IMR-90 (cell line): ENCODE data around the gene DEAF1. TPM values are rescaled to one million over a fixed set of nuclear protein-coding genes. Genes with fewer than 3 reads are reported as not detected.

Experiments
- ATAC-seq: fragments of 200-7000 bp; cut with Tn5 transposase; 2 replicates; pipeline ENCODE4 v1.9.1; 2020; ENCODE audit warnings: low read depth, mild to moderate bottlenecking, moderate library complexity
- BruUV-seq: library from RNA; stranded (reverse); fragments of 400-500 nt; replicated peaks from 2 replicates; lab custom pipeline; 2021; lab: Mats Ljungman, UMichigan
- CTCF ChIA-PET: fragments of 300-600 bp; formaldehyde crosslinking; extraction: SDS; loops from one replicate; lab custom pipeline; 2021; ENCODE audit warnings: antibody characterized with exemption; lab: Yijun Ruan, JAX
- POLR2A ChIA-PET: fragments of 300-600 bp; sonication (Branson Sonifier 250); formaldehyde crosslinking; loops from one replicate; lab custom pipeline; 2022; ENCODE audit warnings: antibody characterized with exemption; ENCODE audit not compliant: unreplicated experiment; lab: Charles Lee
- DNase-seq: peaks from one replicate; pipeline ENCODE4 v3.0.0; 2013
- H2AFZ ChIP-seq: replicated peaks from 2 replicates; pipeline ENCODE3; 2013; ENCODE audit warnings: low read length, mild to moderate bottlenecking; ENCODE audit not compliant: poor library complexity
- H2AK5ac ChIP-seq: 2 replicates; pipeline ENCODE4 v1.6.1; 2013; ENCODE audit warnings: low read depth, low read length, inconsistent platforms
- H2AK9ac ChIP-seq: replicated peaks from 2 replicates; pipeline ENCODE3; 2013; ENCODE audit warnings: mild to moderate bottlenecking, low read depth, low read length, moderate library complexity; ENCODE audit not compliant: poor library complexity
- H2BK120ac ChIP-seq: 2 replicates; pipeline ENCODE4 v1.6.1; 2013; ENCODE audit warnings: low read depth, low read length, inconsistent platforms
- H2BK15ac ChIP-seq: 3 replicates; pipeline ENCODE4 v1.6.1; 2013; ENCODE audit warnings: low read depth, low read length, inconsistent platforms
- H2BK20ac ChIP-seq: 2 replicates; pipeline ENCODE4 v1.6.1; 2013; ENCODE audit warnings: low read depth, mild to moderate bottlenecking, inconsistent platforms, low read length, moderate library complexity
- H2BK5ac ChIP-seq: 2 replicates; pipeline ENCODE4 v1.6.1; 2013; ENCODE audit warnings: mild to moderate bottlenecking, low read depth, low read length, inconsistent platforms; ENCODE audit not compliant: poor library complexity, severe bottlenecking
- H3K14ac ChIP-seq: replicated peaks from 2 replicates; pipeline ENCODE4 v1.6.1; 2013; ENCODE audit warnings: low read depth, low read length, inconsistent platforms
- H3K18ac ChIP-seq: 2 replicates; pipeline ENCODE4 v1.6.1; 2013; ENCODE audit warnings: low read depth, low read length, control low read depth
- H3K23ac ChIP-seq: 2 replicates; pipeline ENCODE4 v1.6.1; 2013; ENCODE audit warnings: low read depth, low read length, inconsistent platforms
- H3K27ac ChIP-seq: 2 replicates; pipeline ENCODE4 v1.5.1; 2013; ENCODE audit warnings: mild to moderate bottlenecking, control low read depth, low read length; ENCODE audit not compliant: insufficient read depth
- H3K27me3 ChIP-seq: 2 replicates; pipeline ENCODE4 v1.6.1; 2013; ENCODE audit warnings: low read length; ENCODE audit not compliant: control insufficient read depth, insufficient read depth
- H3K36me3 ChIP-seq: 2 replicates; pipeline ENCODE4 v1.6.1; 2013; ENCODE audit warnings: low read length, mixed read lengths; ENCODE audit not compliant: control insufficient read depth, insufficient read depth
- H3K4ac ChIP-seq: 2 replicates; pipeline ENCODE4 v1.6.1; 2013; ENCODE audit warnings: low read depth, low read length, inconsistent platforms
- H3K4me1 ChIP-seq: 2 replicates; pipeline ENCODE4 v1.6.1; 2013; ENCODE audit warnings: low read length, mixed read lengths; ENCODE audit not compliant: control insufficient read depth, insufficient read depth
- H3K4me2 ChIP-seq: 2 replicates; pipeline ENCODE4 v1.6.1; 2013; ENCODE audit warnings: low read depth, mild to moderate bottlenecking, control low read depth, low read length, moderate library complexity
- H3K4me3 ChIP-seq: 2 replicates; pipeline ENCODE4 v1.5.1; 2013; ENCODE audit warnings: low read depth, mild to moderate bottlenecking, control low read depth, low read length, moderate library complexity; ENCODE audit not compliant: insufficient read depth
- H3K56ac ChIP-seq: 2 replicates; pipeline ENCODE4 v1.6.1; 2013; ENCODE audit warnings: low read length, inconsistent platforms; ENCODE audit not compliant: insufficient read depth; ENCODE audit errors: extremely low read depth
- H3K79me1 ChIP-seq, 2 experiments: 2 replicates each; pipeline ENCODE4 v1.6.1; 2013; ENCODE audit warnings: low read length in 2 of 2, inconsistent platforms in 1 of 2, low read depth in 1 of 2
- H3K9ac ChIP-seq: 2 replicates; pipeline ENCODE4 v1.6.1; 2013; ENCODE audit warnings: low read depth, low read length, control low read depth
- H3K9me1 ChIP-seq: 2 replicates; pipeline ENCODE4 v1.6.1; 2013; ENCODE audit warnings: low read length, inconsistent platforms; ENCODE audit not compliant: insufficient read depth
- H3K9me3 ChIP-seq: 2 replicates; pipeline ENCODE4 v1.6.1; 2013; ENCODE audit warnings: low read length; ENCODE audit not compliant: control insufficient read depth, insufficient read depth
- H4K20me1 ChIP-seq: 2 replicates; pipeline ENCODE4 v1.6.1; 2013; ENCODE audit warnings: low read length, inconsistent platforms; ENCODE audit not compliant: insufficient read depth
- H4K5ac ChIP-seq: 2 replicates; pipeline ENCODE4 v1.6.1; 2013; ENCODE audit warnings: mild to moderate bottlenecking, low read depth, low read length, control low read depth
- H4K8ac ChIP-seq, 2 experiments: 2 replicates each; pipeline ENCODE4 v1.6.1; 2013; ENCODE audit warnings: low read depth in 2 of 2, low read length in 2 of 2, control low read depth in 1 of 2, inconsistent platforms in 1 of 2
- H4K91ac ChIP-seq: 2 replicates; pipeline ENCODE4 v1.6.1; 2013; ENCODE audit warnings: low read depth, low read length, inconsistent platforms; ENCODE audit not compliant: insufficient read depth
- POLR2A ChIP-seq: IDR thresholded peaks from 2 replicates; pipeline ENCODE4 v1.6.1; 2012; ENCODE audit warnings: mild to moderate bottlenecking, low read depth, low read length
- WGBS, 2 experiments: methylation state at CpG; one replicate each; pipeline versions ENCODE4 v1.1.5 to v1.1.7; 2013; ENCODE audit warnings: missing lambda C conversion rate in 2 of 2; ENCODE audit not compliant: insufficient read length in 1 of 2; ENCODE audit errors: extremely low coverage in 2 of 2; 5-methylcytosine and 5-hydroxymethylcytosine counted together
- dilution Hi-C: fragments of 300-500 bp; cut with HindIII; formaldehyde crosslinking; loops from one replicate; pipeline ENCODE4 v1.14.3; 2018; ENCODE audit warnings: low sequenced_read_pairs; ENCODE audit not compliant: unreplicated experiment
- in situ Hi-C: fragments of 300-500 bp; cut with MboI; formaldehyde crosslinking; loops from 3 replicates; pipeline ENCODE4 v1.14.3; 2019; ENCODE audit warnings: low sequenced_read_pairs, inconsistent platforms, mixed read lengths
- intact Hi-C: fragments of 100-400 bp; cut with micrococcal nuclease; formaldehyde crosslinking; loops from 2 replicates; pipeline ENCODE4 v1.10.0; 2022
- polyA plus RNA-seq, 3 experiments: library from polyadenylated mRNA; depleted of rRNA; stranded (reverse); fragments of >200 nt; gene quantifications; 2 replicates each; pipeline ENCODE4 v1.2.3, GENCODE V29; 2012; ENCODE audit warnings: low replicate concordance in 1 of 3
- total RNA-seq: library from RNA; depleted of rRNA; stranded (reverse); fragments of >200 nt; gene quantifications from 2 replicates; pipeline ENCODE4 v1.2.3, GENCODE V29; 2012

Gene DEAF1
- total and polyA plus RNA-seq, 2 of the 4 experiments (the other 2 are of a cell fraction): 22.9 to 31.6 TPM

DNA sequence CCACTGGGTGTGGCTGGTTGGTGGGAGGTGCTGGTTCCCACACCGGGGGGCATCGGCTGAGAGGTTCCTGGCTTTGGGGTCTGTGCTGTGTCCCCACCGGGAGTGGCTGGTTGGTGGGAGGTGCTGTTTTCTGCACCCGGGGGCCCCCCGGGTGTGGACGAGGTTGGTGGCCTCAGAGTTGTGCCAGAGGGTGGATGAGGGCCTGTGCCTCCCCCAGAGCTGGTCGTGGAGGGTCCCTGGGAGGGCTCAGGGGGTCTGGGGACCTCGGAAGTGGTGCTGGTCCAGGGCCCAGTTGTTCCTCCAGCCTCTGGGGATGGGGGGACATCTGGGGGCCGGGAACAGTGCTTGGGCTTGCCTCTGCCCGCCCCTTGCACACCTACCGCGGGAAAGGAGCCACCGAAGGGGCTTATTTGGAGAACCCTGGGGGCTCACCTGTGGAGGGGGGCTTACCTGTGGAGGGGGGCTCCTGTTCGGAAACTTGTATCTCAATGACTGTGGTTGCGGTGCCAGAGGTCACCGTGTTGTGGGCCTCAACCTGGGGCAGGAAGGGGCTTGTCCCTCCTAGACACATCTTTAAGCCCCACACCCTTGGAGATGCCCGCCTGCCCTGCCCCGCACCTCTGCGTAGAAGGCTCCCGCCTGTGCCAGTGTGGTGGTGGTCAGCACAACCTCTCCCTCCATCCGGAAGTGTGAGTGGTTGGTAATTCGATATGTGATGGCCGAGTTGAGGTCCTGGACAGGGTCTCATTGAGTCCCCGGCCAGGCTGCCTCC is 76.0 kb downstream of the DEAF1 start:
- H2AK5ac ChIP-seq: no peak overlapping the region
- no peak overlapping the region for H3K4me3 ChIP-seq
- H3K27ac ChIP-seq: no peak overlapping the region
- ATAC-seq: no peak
- H4K5ac ChIP-seq: no peak overlapping the region
- H4K91ac ChIP-seq: no peak overlapping the region
- H2BK120ac ChIP-seq: no peak overlapping the region
- no peak overlapping the region for H2BK15ac ChIP-seq
- no peak overlapping the region for H2BK5ac ChIP-seq
- no peak overlapping the region for H2BK20ac ChIP-seq
- dilution Hi-C loops: no loop called here
- no peak overlapping the region for H3K14ac ChIP-seq
- no peak overlapping the region for H3K56ac ChIP-seq
- H4K8ac ChIP-seq: no peak overlapping the region
- peaks cover 4% of the 10 kb centered on the region; the same call in 1 of the 2 replicates for H3K4me1 ChIP-seq
- ChIA-PET CTCF (no interaction called here), POLR2A (no interaction called here)
- H3K36me3 ChIP-seq: peaks cover 8% of the 10 kb centered on the region; the same call in 1 of the 2 replicates
- H3K4me2 ChIP-seq: no peak overlapping the region
- no peak overlapping the region for H2AK9ac ChIP-seq
- in situ Hi-C loops: no loop called here
- H3K9me3 ChIP-seq: no peaks in the 10 kb centered on the region
- no peaks in the 10 kb centered on the region for H3K27me3 ChIP-seq
- no peak overlapping the region for H3K4ac ChIP-seq
- no peak for TF ChIP-seq POLR2A
- peaks cover 2 to 25% of the 10 kb centered on the region in 2 experiments; a peak in 3 of 4 replicates for H3K79me1 ChIP-seq
- DNase-seq: no peak
- H4K20me1 ChIP-seq: peaks cover 12% of the 10 kb centered on the region
- BruUV-seq: no TSS peak
- H3K18ac ChIP-seq: no peak overlapping the region
- H3K9ac ChIP-seq: no peak overlapping the region
- no peak overlapping the region for H2AFZ ChIP-seq
- intact Hi-C loops: no loop called here
- H3K9me1 ChIP-seq: 0 out of 2 replicates have a peak, but pooled peaks cover 3% of the 10 kb centered on the region
- WGBS, 2 experiments: no CpG with 5 or more reads among the region's 24 CpGs
- no peak overlapping the region for H3K23ac ChIP-seq
